SHP77 (cell line): ENCODE data around the gene GARIN5A.
"Not testable (repeated sequence)": the region's sequence is repeated elsewhere in the genome, so short reads cannot be mapped to it uniquely, and the experiment has no call there.

Experiments
- DNase-seq, 2 experiments: peaks; one replicate each; lab custom pipeline; 2025; lab: John Stamatoyannopoulos, UW

The GARIN5A gene

GRCh38 chr19:50465000-50465399 is 11.6 kb downstream of the GARIN5A start:
- no peak for DNase-seq

- no peak for DNase-seq
Observed at GRCh38 chr19:50464348-50464747, 12.3 kb downstream of the GARIN5A start.

- DNase-seq = no peak
Observed at GRCh38 chr19:50462970-50463369, 13.7 kb downstream of the GARIN5A start.

DNA sequence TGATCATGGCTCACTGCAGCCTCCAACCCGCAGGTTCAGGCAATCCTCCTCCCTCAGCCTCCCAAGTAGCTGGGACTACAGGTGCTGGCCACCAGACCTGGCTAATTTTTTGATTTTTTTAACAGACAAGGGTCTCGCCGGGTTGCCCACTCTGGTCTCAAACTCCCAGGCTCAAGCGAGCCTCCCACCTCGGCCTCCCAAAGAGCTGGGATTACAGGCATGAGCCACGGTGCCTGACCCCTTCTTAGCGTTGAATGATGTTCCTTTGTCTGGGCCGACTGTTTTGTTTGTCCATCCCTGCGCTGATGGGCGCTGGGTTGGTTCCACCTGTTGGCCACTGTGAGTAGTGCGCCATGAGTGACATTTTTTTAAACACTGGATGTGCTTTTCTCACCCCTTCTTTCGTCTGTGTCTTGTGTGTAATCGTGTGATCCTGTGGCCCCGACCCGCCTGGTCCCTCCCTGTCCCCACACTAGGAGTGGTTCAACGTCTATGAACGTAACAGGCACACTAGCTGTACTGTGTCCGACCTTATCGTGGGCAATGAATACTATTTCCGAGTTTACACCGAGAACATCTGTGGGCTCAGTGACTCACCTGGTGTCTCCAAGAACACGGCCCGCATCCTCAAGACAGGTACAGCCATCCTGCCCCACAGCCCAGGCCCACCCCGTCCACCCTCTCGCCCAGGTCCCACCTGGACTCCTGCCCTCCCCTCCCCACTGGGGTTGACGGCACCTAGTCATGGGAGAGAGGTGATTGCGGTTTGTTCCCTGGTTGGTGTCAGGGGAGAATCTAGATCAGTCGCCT is 15.4 kb downstream of the GARIN5A start:
- DNase-seq = peak; percentile 48 to 60

DNA sequence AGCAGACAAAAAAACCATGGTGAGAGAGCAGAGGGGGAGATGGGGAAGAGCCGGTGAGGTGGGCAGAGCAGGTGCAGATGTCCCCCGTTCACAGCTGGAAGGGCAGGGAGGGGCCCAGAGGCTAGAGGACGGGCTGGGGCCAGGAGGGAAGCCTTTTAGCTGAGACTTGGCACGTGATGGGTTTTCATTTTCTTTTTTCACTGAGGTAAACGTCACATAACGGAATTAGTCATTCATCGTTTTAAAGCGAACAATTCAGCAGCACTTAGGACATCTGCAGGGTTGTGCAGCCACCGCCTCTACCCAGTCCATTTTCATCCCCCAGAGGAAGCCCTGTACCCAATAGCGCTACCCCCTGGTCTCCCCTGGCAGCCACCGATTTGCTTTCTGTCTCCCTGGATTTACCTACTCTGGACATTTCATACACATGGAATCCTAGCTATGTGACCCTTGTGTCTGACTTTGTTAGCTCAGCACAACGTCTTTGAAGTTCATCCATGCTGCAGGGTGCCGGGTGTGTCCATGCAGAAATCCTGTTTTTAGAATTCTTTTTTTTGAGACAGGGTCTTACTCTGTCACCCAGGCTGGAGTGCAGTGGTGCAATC is 16.4 kb downstream of the GARIN5A start:
- no peak for DNase-seq

DNA sequence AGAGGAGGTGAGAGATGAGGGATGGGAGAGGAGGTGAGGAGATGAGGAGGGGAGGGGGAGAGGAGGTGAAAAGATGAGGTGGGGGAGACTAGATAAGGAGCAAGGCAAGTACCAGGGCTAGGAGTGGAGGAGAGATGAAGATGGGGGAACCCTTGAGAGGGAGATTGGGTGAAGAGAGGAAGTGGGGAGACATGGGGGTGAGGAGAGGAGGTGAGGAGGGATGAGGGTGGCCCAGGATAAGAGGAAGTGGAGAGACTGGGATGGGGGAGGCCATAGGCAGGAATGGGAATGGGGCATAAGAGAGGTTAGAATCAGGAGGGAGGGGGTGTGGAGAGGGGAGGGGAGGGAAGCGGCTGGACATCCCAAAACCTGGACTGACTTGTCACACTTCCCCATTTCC is 17.0 kb downstream of the GARIN5A start:
- DNase-seq = no peak

GRCh38 chr19:50459067-50459456 is 17.6 kb downstream of the GARIN5A start:
- no peak for DNase-seq

DNA sequence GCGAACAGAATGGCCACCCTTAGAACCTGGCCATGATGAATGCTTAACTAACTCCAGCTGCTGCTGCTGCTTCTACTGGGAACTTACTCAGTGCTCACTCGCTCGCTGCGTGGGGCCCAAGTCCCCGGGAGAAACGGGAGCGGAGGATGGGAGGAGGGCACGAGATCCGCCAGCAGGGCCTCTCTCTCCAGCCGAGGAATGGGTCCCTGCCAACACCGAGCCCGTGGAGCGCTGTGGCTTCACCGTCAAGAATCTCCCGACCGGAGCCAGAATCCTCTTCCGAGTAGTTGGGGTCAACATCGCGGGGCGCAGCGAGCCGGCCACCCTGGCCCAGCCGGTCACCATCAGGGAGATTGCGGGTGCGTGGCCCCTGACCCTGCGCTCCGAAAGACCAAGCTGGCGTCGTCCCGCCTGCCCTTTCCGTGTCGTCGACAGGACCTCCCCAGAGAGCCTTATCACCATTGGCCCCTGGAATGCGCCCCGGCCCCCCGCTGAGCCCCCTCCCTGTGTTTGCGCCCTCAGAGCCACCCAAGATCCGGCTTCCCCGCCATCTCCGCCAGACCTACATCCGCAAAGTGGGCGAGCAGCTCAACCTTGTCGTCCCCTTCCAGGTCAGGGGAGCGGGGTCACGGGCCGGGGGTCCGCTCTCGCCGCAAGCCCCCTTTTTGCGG is 18.1 kb downstream of the GARIN5A start:
- DNase-seq = no peak

GRCh38 chr19:50457300-50457699 is 19.3 kb downstream of the GARIN5A start:
- DNase-seq = no peak

DNA sequence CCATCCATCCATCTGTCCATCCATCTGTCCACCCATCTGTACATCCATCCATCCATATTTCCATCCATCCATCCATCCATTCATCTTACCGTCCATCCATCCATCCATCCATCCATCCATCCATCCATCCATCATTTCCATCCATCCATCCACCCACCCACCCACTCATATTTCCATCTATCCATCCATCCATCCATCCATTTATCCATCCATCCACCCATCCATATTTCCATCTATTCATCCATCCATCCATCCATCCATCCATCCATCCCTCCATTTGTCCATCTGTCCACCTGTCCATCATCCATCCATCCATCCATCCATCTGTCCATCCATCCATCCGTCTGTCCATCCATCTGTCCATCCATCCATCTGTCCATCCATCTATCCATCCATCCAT is 20.7 kb downstream of the GARIN5A start:
- DNase-seq = no peak

DNA sequence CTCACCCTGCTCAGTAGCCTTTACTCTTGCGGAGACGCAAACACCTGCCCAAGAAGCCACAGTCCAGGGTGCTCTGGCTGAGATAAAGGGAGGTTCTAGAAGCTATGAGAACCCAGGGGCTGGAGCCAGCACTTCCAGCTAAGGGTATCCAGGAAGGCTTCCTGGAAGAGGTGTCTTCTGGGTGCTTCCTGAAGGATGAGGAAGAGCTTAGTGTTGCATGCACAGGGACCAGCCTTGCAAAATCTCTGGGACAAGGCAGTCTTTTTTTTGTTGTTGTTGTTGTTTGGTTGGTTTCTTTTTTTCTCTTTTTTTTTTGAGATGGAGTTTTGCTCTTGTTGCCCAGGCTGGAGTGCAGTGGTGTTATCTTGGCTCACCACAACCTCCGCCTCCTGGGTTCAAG is 23.4 kb downstream of the GARIN5A start:
- DNase-seq = no peak

DNA sequence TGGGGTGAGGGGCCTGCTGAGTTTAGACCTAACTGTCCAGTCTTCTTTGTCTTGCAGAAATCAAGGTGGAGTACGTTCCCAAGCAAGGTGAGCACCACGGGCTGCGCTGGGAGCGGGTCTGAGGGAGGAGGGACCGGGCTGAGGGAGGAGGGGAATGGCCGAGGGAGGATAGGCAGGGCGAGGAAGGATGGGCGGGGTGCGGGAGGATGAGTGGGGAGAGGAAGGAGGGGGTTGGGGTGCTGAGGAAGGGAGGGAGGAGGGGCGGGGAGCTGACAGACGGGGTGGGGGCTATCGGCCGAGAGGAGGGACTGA is 25.5 kb downstream of the GARIN5A start:
- no peak for DNase-seq

DNA sequence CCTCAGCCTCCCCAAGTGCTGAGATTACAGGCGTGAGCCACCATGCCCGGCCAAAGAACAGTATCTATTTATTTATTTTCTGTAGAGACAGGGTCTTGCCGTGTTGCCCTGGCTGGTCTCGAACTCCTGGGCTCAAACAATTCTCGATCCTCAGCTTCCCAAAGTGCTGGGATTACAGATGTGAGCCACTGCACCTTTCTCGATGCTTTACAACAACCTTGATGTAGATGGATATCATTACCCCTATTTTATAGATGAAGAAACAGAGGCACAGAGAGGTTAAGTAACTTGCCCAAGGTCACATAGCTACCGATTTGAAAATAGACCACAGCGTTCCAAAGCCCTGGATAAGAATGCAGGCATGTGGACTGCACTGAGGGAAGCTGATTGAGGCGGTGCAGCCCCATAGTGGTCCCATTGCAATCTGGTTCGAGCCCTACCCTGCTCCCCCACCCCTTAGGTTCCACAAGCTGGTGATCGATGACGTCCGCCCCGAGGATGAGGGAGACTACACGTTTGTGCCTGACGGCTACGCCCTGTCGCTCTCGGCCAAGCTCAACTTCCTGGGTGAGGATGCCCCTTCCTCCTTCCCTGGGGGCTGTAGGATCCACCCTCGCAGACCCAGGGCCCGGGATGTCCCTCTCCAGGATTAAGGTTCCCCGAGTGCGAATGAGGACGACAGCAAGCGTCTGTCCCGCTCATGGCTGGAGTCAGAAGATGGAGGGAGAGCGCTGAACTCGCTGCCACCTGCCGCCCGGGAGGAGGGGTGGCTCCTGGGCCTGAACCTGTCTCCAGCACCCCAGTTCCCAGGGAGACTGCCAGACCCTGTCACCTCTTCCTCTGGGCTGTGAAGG is 26.1 kb downstream of the GARIN5A start:
- no peak for DNase-seq

GRCh38 chr19:50449236-50449899 is 27.3 kb downstream of the GARIN5A start:
- no peak for DNase-seq

GRCh38 chr19:50447750-50448149 is 28.9 kb downstream of the GARIN5A start:
- DNase-seq = no peak

- no peak for DNase-seq
Observed at GRCh38 chr19:50447053-50447452, 29.6 kb downstream of the GARIN5A start.

DNA sequence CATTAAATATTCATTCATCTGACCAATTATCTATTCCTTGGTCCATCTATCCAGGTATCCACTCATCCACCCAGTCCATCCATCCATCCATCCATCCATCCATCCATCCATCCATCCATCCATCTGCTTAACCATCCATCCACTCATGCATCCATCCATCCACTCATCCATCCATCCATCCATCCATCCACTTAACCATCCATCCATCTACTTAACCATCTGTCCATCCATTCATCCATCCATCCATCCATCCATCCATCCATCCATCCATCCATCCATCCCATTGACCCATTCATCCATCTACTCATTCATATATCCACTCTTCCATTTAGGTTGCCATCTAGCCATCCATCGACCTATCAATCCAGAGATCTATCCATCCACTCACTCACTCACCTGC is 32.6 kb downstream of the GARIN5A start:
- no peak for DNase-seq

- DNase-seq = not testable (repeated sequence)
Observed at GRCh38 chr19:50439130-50439529, 37.5 kb downstream of the GARIN5A start.

GRCh38 chr19:50437862-50438449 is 38.7 kb downstream of the GARIN5A start:
- DNase-seq = no peak

- no peak for DNase-seq
Observed at GRCh38 chr19:50435627-50436026, 41.0 kb downstream of the GARIN5A start.

DNA sequence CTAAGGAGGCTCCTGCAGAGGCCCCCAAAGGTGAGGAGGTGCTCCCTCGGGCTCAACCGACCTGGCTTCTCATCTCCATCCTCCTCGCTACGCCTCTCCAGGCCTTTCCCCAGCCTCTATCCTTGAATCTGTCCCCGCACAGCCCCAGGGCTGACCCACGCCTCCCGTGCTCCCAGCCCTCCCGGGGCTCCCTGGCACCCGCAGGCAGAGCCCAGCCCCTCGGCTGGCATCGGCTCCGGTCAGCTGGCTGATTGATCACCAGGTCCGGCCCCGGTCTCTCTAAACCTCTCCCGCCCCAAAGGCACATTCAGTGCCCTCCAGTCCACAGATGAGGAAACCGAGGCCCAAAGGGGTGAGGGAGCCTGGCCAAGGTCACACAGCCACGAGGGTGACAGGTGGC is 41.4 kb downstream of the GARIN5A start:
- DNase-seq = no peak

DNA sequence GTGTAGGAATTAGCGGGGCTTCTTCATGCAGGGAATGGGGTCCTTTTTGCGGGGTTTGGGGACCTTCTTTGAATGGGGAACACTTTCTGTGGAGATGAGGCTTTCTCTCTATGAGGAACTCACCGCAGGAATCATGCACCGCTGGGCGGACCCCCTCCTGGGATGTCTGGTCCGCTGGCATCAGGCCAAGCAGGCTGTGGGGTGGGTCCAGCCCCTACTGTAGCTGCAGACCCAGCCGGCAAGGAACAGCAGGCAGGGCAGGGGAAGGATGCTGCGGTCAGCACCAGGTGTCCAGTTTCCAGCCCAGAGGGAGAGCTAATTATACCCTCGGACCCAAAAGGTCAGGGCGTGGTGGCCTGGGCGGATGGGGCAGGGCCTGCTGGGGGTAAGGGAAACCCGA is 42.1 kb downstream of the GARIN5A start:
- no peak for DNase-seq
